HG02642 (cell line): Measurements from ENCODE around the gene OBSCN.

Experiments
- ATAC-seq: cut with Tn5 transposase; IDR thresholded peaks from one replicate; pipeline ENCODE4 v1.9.1; 2021; ENCODE audit warnings: mild to moderate bottlenecking; ENCODE audit not compliant: unreplicated experiment, poor library complexity

Gene OBSCN

DNA sequence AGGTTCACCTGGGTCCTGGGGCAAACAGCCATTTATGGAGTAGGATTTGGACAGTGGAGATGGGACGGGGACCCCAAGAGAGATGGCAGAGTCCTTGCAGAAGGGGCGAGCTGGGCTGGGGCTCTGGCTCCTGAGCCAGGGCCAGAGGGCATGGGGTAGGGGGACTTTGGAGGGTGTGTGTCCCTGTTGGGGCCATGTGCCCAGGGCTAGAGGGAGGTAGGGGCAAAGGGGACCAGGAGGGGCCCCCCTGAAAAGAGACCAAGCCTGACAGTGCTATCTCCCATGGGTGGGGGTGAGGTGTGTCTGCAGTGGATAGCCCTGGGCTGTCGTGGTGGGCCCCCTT lies 106.4 kb downstream of the OBSCN start:
- no peak for ATAC-seq

DNA sequence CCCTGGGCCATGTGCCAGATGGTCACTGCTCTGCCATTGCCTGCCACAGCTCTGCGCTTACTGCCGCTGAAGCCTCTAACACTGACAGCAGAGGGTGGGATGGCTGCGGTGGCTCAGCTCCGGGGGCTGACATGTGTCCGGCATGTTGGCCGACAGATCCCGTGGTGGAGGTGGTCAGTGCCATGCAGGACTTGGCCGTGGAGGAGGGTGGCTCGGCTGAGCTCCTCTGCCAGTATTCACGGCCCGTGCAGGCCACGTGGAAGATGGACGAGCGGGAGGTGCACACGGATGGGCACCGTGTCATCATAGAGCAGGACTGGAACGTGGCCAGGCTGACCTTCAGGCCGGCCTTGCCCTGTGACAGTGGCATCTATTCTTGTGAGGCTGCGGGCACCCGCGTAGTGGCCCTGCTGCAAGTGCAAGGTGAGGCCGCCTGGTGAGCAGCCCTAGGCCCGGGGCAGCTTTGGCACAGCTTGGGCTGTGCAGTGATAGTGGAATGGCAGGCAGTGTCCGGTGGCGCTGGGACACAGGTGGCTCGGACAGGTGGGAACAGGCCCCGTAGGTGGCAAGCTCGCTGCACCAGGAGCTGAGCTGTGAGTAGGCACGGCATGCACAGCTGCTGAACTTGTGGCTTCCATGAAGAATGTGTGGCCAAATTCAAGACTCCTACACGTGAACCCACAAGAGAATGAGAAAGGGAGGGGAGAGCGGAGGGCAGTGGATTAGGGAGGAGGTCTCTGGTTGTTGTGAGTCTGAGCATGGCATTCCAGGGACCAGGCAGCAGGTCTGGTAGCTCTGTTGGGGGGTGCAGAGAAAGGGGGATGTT lies 107.0 kb downstream of the OBSCN start:
- ATAC-seq: no peak

DNA sequence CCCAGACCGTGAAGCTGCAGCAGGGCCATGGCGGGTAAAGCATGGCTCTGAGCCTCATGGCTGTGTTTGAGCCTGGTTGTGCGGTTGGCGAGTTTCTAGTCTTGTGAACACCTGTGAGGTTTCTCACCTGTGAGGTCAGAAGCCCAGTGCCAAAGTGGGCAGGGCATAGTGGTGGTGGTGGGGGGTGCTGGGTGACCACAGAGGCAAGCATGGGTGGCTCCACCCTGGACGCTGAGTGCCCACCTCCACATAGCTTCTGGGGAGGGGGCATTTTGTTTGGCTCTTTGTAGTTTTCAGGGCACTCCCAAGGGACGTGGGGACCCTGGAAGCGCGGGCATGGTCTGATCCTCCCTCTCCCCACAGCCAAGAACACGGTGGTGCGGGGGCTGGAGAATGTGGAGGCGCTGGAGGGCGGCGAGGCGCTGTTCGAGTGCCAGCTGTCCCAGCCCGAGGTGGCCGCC lies 107.7 kb downstream of the OBSCN start:
- no peak for ATAC-seq

DNA sequence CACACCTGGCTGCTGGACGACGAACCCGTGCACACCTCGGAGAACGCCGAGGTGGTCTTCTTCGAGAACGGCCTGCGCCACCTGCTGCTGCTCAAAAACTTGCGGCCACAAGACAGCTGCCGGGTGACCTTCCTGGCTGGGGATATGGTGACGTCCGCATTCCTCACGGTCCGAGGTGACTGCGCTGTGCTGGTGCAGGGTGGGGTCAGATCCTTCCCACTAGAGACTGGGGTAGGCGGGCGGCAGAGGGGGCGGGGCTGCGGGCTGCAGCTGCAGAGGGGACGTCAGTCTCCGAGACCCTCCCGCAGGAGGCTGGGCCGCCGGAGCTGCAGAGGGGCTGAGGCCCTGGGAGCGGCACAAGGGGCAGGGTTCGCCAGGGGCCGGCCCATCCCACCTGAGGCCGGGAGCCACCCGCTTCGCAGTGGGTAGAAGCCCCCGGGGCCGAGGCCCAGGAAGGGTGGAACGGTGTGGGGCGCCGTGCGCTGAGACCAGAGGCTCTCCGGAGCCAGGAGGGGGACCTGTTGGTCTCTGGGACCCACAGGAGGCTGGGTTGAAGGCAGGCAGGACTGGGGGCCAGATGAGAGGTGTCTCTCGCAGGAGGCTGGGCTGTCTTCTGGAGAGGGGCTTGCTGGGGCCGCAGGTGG lies 108.2 kb downstream of the OBSCN start:
- ATAC-seq: no peak

DNA sequence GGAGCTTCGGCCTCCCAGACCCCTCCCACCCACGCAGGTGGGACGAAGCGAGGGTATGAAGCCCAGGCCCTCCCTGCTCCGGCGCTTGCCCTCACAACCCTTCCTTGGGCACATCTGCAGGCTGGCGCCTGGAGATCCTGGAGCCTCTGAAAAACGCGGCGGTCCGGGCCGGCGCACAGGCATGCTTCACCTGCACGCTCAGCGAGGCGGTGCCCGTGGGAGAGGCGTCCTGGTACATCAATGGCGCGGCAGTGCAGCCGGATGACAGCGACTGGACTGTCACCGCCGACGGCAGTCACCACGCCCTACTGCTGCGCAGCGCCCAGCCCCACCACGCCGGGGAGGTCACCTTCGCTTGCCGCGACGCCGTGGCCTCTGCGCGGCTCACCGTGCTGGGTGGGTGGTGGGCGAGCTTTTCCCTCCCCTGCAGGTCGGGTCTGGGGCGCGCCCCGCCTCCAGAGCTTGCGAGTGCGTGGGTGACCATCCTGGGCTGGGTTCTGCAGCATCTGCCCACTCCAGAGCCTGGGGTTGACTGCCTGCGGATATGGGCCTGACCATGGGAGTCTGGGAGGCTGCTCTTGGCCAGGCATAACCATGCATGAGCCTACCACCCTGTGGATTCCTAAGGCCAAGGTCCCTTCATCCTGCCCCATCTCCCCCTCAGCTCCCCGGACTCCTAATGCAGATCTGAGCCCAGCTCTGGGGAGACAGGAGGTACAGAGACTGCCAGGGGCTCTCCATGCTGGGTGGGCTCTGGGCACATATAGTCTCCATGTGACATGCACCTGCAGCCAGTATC lies 108.9 kb downstream of the OBSCN start:
- ATAC-seq: no peak

- no peak for ATAC-seq
These were observed 109.6 kb downstream of the OBSCN start for GRCh38 chr1:228317411-228317828.

GRCh38 chr1:228317891-228318810 lies 110.3 kb downstream of the OBSCN start:
- no peak for ATAC-seq

- ATAC-seq: no peak
These were observed 111.0 kb downstream of the OBSCN start for GRCh38 chr1:228318823-228319241.

GRCh38 chr1:228319352-228320088 lies 111.7 kb downstream of the OBSCN start:
- ATAC-seq: no peak

- no peak for ATAC-seq
These were observed 112.5 kb downstream of the OBSCN start for GRCh38 chr1:228320394-228320793.

GRCh38 chr1:228321435-228321834 lies 113.6 kb downstream of the OBSCN start:
- no peak for ATAC-seq

- ATAC-seq: no peak
These were observed 114.1 kb downstream of the OBSCN start for GRCh38 chr1:228321895-228322294.

- no peak for ATAC-seq
These were observed 115.6 kb downstream of the OBSCN start for GRCh38 chr1:228323401-228323800.

DNA sequence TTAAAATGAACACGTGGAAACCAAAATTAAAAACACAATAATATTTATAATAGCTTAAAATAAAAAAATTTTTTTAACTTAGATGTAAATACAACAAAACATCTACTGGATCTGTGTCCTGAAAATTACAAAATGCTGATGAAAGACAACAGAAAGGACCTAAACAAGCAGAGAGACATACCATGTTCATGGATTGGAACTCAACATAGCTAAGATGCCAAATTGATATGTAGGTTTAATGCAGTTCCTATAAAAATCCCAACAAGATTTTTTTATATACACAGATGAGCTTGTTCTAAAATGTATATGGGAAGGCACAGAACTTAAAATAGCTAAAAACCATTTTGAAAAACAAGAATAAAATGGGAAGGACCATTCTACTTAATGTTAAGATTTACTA lies 117.4 kb downstream of the OBSCN start:
- ATAC-seq: no peak

DNA sequence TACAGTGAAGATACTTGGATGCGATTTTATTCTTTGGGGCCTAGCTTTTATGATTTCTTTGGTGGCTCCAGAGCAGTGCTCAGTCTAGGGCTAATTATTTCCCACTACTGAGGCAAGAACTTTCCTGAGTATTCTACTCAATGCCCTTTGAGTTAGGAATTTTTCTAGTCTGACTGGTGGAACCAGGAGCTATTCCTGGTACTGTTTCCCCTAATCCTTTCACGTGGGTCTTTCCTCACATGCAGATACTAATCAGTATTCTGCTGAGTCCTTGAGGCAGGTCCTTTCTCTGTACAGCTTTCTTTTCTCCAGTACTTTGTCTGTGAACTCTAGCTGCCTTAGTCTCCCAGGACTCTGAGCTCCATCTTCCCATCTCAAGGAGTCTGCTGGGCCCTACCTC lies 122.0 kb downstream of the OBSCN start:
- ATAC-seq: no peak

DNA sequence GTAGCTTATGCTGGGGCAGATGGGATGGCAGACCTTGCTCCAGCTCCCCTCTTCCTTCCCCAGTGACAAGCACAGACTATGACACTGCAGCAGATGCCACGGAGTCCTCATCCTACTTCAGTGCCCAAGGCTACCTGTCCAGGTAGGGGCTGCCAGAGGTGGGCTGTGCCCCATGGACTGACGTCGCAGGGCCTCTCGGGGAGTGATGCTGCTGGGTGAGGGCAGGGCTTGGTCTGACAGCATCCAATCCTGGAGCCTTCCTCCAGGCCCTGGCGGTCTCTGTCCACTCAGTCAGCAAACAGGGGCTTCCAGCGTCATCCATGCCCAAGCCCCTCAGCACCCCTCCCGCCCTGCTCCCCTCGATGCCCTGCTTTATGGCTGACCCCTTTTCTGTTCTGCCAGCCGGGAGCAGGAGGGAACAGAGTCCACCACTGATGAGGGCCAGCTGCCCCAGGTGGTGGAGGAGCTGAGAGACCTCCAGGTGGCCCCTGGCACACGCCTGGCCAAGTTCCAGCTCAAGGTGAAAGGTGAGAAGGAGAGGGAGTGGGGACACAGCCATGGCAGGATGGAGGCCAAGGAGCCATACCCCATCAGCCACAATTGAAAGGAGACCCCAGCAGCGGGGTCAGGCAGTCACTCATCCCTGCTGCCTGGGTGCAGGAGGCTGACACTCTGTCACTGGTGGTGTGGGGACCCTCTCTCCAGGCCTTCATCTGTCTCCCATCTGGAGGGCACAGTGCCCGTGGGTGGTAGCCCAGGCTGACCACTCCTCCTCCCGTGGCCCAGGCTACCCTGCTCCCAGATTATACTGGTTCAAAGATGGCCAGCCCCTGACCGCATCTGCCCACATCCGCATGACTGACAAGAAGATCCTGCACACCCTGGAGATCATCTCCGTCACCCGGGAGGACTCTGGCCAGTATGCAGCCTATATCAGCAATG lies 125.2 kb downstream of the OBSCN start:
- no peak for ATAC-seq

GRCh38 chr1:228333739-228334115 lies 125.9 kb downstream of the OBSCN start:
- ATAC-seq: no peak

DNA sequence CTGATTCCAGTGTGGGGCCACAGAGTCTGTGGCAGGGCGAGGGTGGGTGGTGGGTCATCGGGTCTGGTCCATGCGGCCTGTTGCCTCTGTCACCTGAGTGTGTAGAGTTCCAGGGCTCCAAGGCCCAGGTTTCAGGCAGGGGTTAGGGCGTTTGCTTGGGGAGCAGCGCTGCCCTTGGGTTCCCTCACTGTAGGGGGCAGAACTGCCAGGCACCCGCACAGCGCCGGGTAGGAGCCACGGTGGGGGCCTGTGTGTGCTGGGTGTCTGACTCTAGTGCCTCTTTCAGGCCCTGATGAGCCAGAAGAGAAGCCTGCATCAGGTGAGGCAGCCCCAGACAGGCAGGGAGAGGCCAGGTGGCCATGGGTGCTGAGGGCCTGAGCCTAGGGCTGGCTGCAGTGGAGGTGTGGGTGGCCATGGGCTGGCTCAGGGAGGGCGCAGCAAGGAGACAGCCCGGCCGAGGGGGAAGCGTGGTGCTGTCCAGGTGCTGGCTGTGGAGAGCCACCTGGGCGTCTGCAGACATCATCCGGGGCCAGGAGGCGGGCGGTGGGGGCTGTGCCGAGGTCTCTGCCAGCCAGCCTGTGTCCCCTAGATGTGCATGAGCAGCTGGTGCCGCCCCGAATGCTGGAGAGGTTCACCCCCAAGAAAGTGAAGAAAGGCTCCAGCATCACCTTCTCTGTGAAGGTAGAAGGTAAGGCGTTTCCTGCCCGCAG lies 126.5 kb downstream of the OBSCN start:
- no peak for ATAC-seq
